ENCODE data around the gene CKMT1A.
"Not testable (repeated sequence)": the region's sequence is repeated elsewhere in the genome, so short reads cannot be mapped to it uniquely, and the experiment has no call there.

The CKMT1A gene

GRCh38 chr15:43693148-43694022, at the start of gene CKMT1A:
Gene CKMT1A, plus strand, starts transcription at chr15:43693859. Its CDS starts 192 bp downstream, at chr15:43694051.
- ATAC-seq = peak; percentile 37
- DNase-seq = not testable (repeated sequence)

- ATAC-seq (peak; percentile 19), DNase-seq (no peak)
Measured at GRCh38 chr15:43648649-43649429, 44.8 kb upstream of the CKMT1A start, which contains the start of gene CATSPER2. Gene CATSPER2, minus strand, starts transcription at chr15:43648844. Its CDS starts 783 bp downstream, at chr15:43648061.

- ATAC-seq, DNase-seq: not testable (repeated sequence)
Measured at GRCh38 chr15:43649430-43649926, 44.2 kb upstream of the CKMT1A start.

- ATAC-seq, DNase-seq: not testable (repeated sequence)
Measured at GRCh38 chr15:43659727-43660126, 33.9 kb upstream of the CKMT1A start.

- not testable (repeated sequence) for DNase-seq, ATAC-seq
Measured at GRCh38 chr15:43662293-43662692, 31.4 kb upstream of the CKMT1A start.

GRCh38 chr15:43663333-43663732, 30.3 kb upstream of the CKMT1A start:
- DNase-seq, ATAC-seq: not testable (repeated sequence)

- not testable (repeated sequence) for ATAC-seq, DNase-seq
Measured at GRCh38 chr15:43666177-43666576, 27.5 kb upstream of the CKMT1A start.

GRCh38 chr15:43674175-43674574, 19.5 kb upstream of the CKMT1A start:
- DNase-seq, ATAC-seq: not testable (repeated sequence)

GRCh38 chr15:43689604-43690301, 3.9 kb upstream of the CKMT1A start:
- DNase-seq = not testable (repeated sequence)
- ATAC-seq = peak; percentile 98

- not testable (repeated sequence) for ATAC-seq, DNase-seq
Measured at GRCh38 chr15:43692679-43693078, 980 bp upstream of the CKMT1A start.

- ATAC-seq (no peak), DNase-seq (no peak)
Measured at GRCh38 chr15:43702174-43702573, 8.5 kb downstream of the CKMT1A start.

- no peak for ATAC-seq
- no peak for DNase-seq
Measured at GRCh38 chr15:43702701-43703424, 9.2 kb downstream of the CKMT1A start.

GRCh38 chr15:43710431-43711131, 16.9 kb downstream of the CKMT1A start:
- DNase-seq, ATAC-seq: not testable (repeated sequence)

GRCh38 chr15:43723151-43723550, 29.5 kb downstream of the CKMT1A start:
- ATAC-seq (no peak), DNase-seq (no peak)

GRCh38 chr15:43726306-43726705, 32.6 kb downstream of the CKMT1A start:
- not testable (repeated sequence) for DNase-seq, ATAC-seq

- not testable (repeated sequence) for ATAC-seq, DNase-seq
Measured at GRCh38 chr15:43728053-43728725, 34.5 kb downstream of the CKMT1A start.

GRCh38 chr15:43735416-43735815, 41.8 kb downstream of the CKMT1A start:
- ATAC-seq (no peak), DNase-seq (no peak)

GRCh38 chr15:43746245-43746902, 52.7 kb downstream of the CKMT1A start, which contains the start of gene PDIA3:
Gene PDIA3, plus strand, starts transcription at chr15:43746438. Its CDS starts 102 bp downstream, at chr15:43746540.
- peak; percentile 91 for ATAC-seq
- DNase-seq = peak; percentile 94

GRCh38 chr15:43746903-43747309, 53.2 kb downstream of the CKMT1A start:
- not testable (repeated sequence) for DNase-seq
- ATAC-seq = peak; percentile 8

Data from stimulated activated naive CD8-positive, alpha-beta T cell treated with anti-CD3 and anti-CD28 coated beads, Interleukin-15, Interleukin-2, amounts not matched to agents 100 U/mL and 50 U/mL, for 24 hours (primary cell).